ENCODE results near the gene THBD. TPM values are rescaled to one million over a fixed set of nuclear protein-coding genes. Genes with fewer than 3 reads are reported as not detected.

The THBD gene
- total and polyA plus RNA-seq, 2 of the 4 experiments (the other 2 are of a cell fraction): 0.07 TPM; not detected in 1

DNA sequence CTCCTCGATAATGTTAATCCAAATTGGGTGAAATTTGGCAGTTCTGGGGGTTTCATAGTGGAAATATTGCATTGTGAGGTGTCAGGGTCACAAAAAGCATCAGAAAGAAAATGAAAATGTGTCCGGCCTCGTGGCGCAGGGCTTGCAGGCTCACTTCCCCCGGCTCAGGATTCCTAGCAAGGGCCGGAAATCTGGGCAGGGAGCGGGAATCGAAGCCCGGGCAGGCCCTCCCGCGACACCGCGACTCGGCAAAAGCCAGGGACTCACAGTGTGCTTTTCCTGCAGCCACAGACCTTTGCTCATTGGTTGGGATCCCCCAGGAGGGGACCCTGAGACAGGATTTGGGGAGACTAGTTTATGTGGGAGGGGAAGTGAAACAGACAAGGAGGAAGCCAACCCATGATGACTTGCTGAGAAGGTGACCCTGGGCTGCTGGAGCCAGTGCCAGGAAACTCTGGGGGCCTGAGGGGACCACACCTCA is 37.5 kb upstream of the THBD start:
- POLR2A ChIA-PET (ENCODE audit: unreplicated experiment): no interaction called here

More for the DNA sequence above, 37.5 kb upstream of the THBD start:
- BruUV-seq (replicated peaks): no TSS peak
- intact Hi-C loops (cut with micrococcal nuclease): no loop called here
- H3K9ac ChIP-seq (ENCODE audit: low read depth, low read length): no peak overlapping the region
- ATAC-seq (ENCODE audit: low read depth) (no peak), DNase-seq (no peak)
- H2BK15ac ChIP-seq (ENCODE audit: low read depth, low read length): no peak overlapping the region
- WGBS, 2 experiments (ENCODE audit: extremely low coverage in 2 of 2, insufficient read length in 1 of 2): 79% methylated on average over 8 of the region's 14 CpGs; no CpG with 5 or more reads in 1 of the 2 experiments
- H3K79me1 ChIP-seq (ENCODE audit: low read depth in 1 of 2, low read length in 2 of 2): no peaks in the 10 kb centered on the region
- no peak overlapping the region for H3K4me2 ChIP-seq (ENCODE audit: low read depth, low read length)
- H3K27me3 ChIP-seq (ENCODE audit: control insufficient read depth, insufficient read depth, low read length): peaks cover 34% of the 10 kb centered on the region
- TF ChIP-seq CHD1 (IDR thresholded peaks at IDR 0.05; ENCODE audit: low read depth, low read length) (no peak), CEBPB (IDR thresholded peaks at IDR 0.05; ENCODE audit: low read depth, low read length) (no peak), BHLHE40 (IDR thresholded peaks at IDR 0.05; ENCODE audit: low read depth, low read length) (no peak), RFX5 (IDR thresholded peaks at IDR 0.05; ENCODE audit: low read depth, low read length) (no peak), RCOR1 (IDR thresholded peaks at IDR 0.05; ENCODE audit: insufficient replicate concordance, low read length) (no peak), MAFK (IDR thresholded peaks at IDR 0.05; ENCODE audit: low read depth, low read length) (no peak), NFE2L2 (IDR thresholded peaks at IDR 0.05; ENCODE audit: low read depth, low read length) (no peak), MXI1 (IDR thresholded peaks at IDR 0.05; ENCODE audit: borderline replicate concordance, low read depth, low read length) (no peak), POLR2A (IDR thresholded peaks at IDR 0.05; ENCODE audit: low read depth, low read length) (no peak), CTCF (conservative IDR thresholded peaks at IDR 0.05; ENCODE audit: low read depth, low read length) (no peak), MAZ (IDR thresholded peaks at IDR 0.05; ENCODE audit: borderline replicate concordance, low read depth, low read length) (no peak), FOS (IDR thresholded peaks at IDR 0.05; ENCODE audit: low read depth, low read length) (no peak), RAD21 (IDR thresholded peaks at IDR 0.05; ENCODE audit: low read length) (no peak), SMC3 (IDR thresholded peaks at IDR 0.05; ENCODE audit: low read depth, low read length) (no peak)
- TF ChIP-seq, protein P1, sequence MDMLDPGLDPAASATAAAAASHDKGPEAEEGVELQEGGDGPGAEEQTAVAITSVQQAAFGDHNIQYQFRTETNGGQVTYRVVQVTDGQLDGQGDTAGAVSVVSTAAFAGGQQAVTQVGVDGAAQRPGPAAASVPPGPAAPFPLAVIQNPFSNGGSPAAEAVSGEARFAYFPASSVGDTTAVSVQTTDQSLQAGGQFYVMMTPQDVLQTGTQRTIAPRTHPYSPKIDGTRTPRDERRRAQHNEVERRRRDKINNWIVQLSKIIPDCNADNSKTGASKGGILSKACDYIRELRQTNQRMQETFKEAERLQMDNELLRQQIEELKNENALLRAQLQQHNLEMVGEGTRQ (IDR thresholded peaks at IDR 0.05; ENCODE audit: low read depth, low read length): no peak
- TF ChIP-seq, protein P2, sequence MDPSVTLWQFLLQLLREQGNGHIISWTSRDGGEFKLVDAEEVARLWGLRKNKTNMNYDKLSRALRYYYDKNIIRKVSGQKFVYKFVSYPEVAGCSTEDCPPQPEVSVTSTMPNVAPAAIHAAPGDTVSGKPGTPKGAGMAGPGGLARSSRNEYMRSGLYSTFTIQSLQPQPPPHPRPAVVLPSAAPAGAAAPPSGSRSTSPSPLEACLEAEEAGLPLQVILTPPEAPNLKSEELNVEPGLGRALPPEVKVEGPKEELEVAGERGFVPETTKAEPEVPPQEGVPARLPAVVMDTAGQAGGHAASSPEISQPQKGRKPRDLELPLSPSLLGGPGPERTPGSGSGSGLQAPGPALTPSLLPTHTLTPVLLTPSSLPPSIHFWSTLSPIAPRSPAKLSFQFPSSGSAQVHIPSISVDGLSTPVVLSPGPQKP (IDR thresholded peaks at IDR 0.05; ENCODE audit: borderline replicate concordance, low read depth, low read length): no peak
- H2BK5ac ChIP-seq (ENCODE audit: low read depth, low read length, poor library complexity, severe bottlenecking): no peak overlapping the region
- no peak overlapping the region for H2AFZ ChIP-seq (replicated peaks; ENCODE audit: low read length, poor library complexity)
- H2BK120ac ChIP-seq (ENCODE audit: low read depth, low read length): no peak overlapping the region
- no peak overlapping the region for H3K4ac ChIP-seq (ENCODE audit: low read depth, low read length)
- no peak overlapping the region for H3K14ac ChIP-seq (replicated peaks; ENCODE audit: low read depth, low read length)
- no peak overlapping the region for H3K18ac ChIP-seq (ENCODE audit: low read depth, low read length)
- no peak overlapping the region for H4K8ac ChIP-seq (ENCODE audit: low read depth in 2 of 2, low read length in 2 of 2)
- H3K9me3 ChIP-seq (ENCODE audit: control insufficient read depth, insufficient read depth, low read length): no peaks in the 10 kb centered on the region
- H4K91ac ChIP-seq (ENCODE audit: insufficient read depth, low read depth, low read length): no peak overlapping the region
- no peak overlapping the region for H4K5ac ChIP-seq (ENCODE audit: low read depth, low read length)
- no peaks in the 10 kb centered on the region for H3K9me1 ChIP-seq (ENCODE audit: insufficient read depth, low read length)
- no peak overlapping the region for H3K56ac ChIP-seq (ENCODE audit: extremely low read depth, insufficient read depth, low read length)
- no peak overlapping the region for H2AK9ac ChIP-seq (replicated peaks; ENCODE audit: low read depth, low read length, poor library complexity)
- no peak overlapping the region for H3K27ac ChIP-seq (ENCODE audit: insufficient read depth, low read length)
- no peaks in the 10 kb centered on the region for H3K4me1 ChIP-seq (ENCODE audit: control insufficient read depth, insufficient read depth, low read length)
- CTCF ChIA-PET: no interaction called here
- no peaks in the 10 kb centered on the region for H4K20me1 ChIP-seq (ENCODE audit: insufficient read depth, low read length)
- no peak overlapping the region for H2AK5ac ChIP-seq (ENCODE audit: low read depth, low read length)
- H3K36me3 ChIP-seq (ENCODE audit: control insufficient read depth, insufficient read depth, low read length): no peaks in the 10 kb centered on the region
- H3K23ac ChIP-seq (ENCODE audit: low read depth, low read length): no peak overlapping the region
- in situ Hi-C loops (cut with MboI; ENCODE audit: low sequenced_read_pairs): loop anchor here (25.0 kb wide), 1 partner anchor 100 kb away; no protein-coding TSS in a partner anchor
- dilution Hi-C loops (cut with HindIII; ENCODE audit: low sequenced_read_pairs, unreplicated experiment): no loop called here
- H3K4me3 ChIP-seq (ENCODE audit: insufficient read depth, low read depth, low read length): no peak overlapping the region
- no peak overlapping the region for H2BK20ac ChIP-seq (ENCODE audit: low read depth, low read length)
